HEK293 (cell line): ENCODE measurements around the gene SP6.

ENCODE experiments used
- OSR2 ChIP-seq: fragments of 450-650 bp; formaldehyde crosslinking; IDR thresholded peaks from 2 replicates; pipeline ENCODE4 v1.5.1; 2016; ENCODE audit warnings: missing biosample characterization, missing genetic modification characterization
- SP7 ChIP-seq: fragments of 450-650 bp; formaldehyde crosslinking; IDR thresholded peaks from 2 replicates; pipeline ENCODE4 v1.5.1; 2016; ENCODE audit warnings: missing biosample characterization, missing genetic modification characterization
- ZBTB1 ChIP-seq: fragments of 450-650 bp; formaldehyde crosslinking; IDR thresholded peaks from 2 replicates; pipeline ENCODE4 v1.5.1; 2016; ENCODE audit warnings: missing biosample characterization, missing genetic modification characterization
- ZFP69B ChIP-seq: fragments of 450-650 bp; formaldehyde crosslinking; IDR thresholded peaks from 2 replicates; pipeline ENCODE4 v1.5.1; 2016; ENCODE audit warnings: missing biosample characterization, missing genetic modification characterization
- ZNF114 ChIP-seq: fragments of 450-650 bp; formaldehyde crosslinking; IDR thresholded peaks from 2 replicates; pipeline ENCODE4 v1.5.0; 2017; ENCODE audit warnings: missing biosample characterization, missing genetic modification characterization
- ZNF121 ChIP-seq: fragments of 450-650 bp; formaldehyde crosslinking; IDR thresholded peaks from 2 replicates; pipeline ENCODE4 v1.5.1; 2016; ENCODE audit warnings: missing biosample characterization, missing genetic modification characterization
- ZNF140 ChIP-seq: fragments of 450-650 bp; formaldehyde crosslinking; IDR thresholded peaks from 2 replicates; pipeline ENCODE4 v1.5.1; 2016; ENCODE audit warnings: missing biosample characterization, missing genetic modification characterization
- ZNF175 ChIP-seq: fragments of 450-650 bp; formaldehyde crosslinking; IDR thresholded peaks from 2 replicates; pipeline ENCODE4 v1.5.1; 2016; ENCODE audit warnings: missing biosample characterization, missing genetic modification characterization
- ZNF18 ChIP-seq: fragments of 450-650 bp; formaldehyde crosslinking; IDR thresholded peaks from 2 replicates; pipeline ENCODE4 v1.5.1; 2016; ENCODE audit warnings: missing biosample characterization, missing genetic modification characterization
- ZNF23 ChIP-seq: fragments of 450-650 bp; formaldehyde crosslinking; IDR thresholded peaks from 2 replicates; pipeline ENCODE4 v1.5.1; 2016; ENCODE audit warnings: missing biosample characterization, missing genetic modification characterization, borderline replicate concordance
- ZNF280D ChIP-seq: fragments of 450-650 bp; formaldehyde crosslinking; IDR thresholded peaks from 2 replicates; pipeline ENCODE4 v1.5.1; 2016; ENCODE audit warnings: missing biosample characterization, missing genetic modification characterization
- ZNF341 ChIP-seq: fragments of 450-650 bp; formaldehyde crosslinking; IDR thresholded peaks from 2 replicates; pipeline ENCODE4; 2016; ENCODE audit warnings: low read depth, missing biosample characterization, missing genetic modification characterization
- ZNF350 ChIP-seq: fragments of 450-650 bp; formaldehyde crosslinking; IDR thresholded peaks from 2 replicates; pipeline ENCODE4 v1.5.0; 2017; ENCODE audit warnings: missing biosample characterization, mild to moderate bottlenecking, missing genetic modification characterization
- ZNF354C ChIP-seq: fragments of 450-650 bp; formaldehyde crosslinking; IDR thresholded peaks from 2 replicates; pipeline ENCODE4 v1.5.1; 2016; ENCODE audit warnings: missing biosample characterization, missing genetic modification characterization, low read depth, borderline replicate concordance
- ZNF391 ChIP-seq: fragments of 450-650 bp; formaldehyde crosslinking; IDR thresholded peaks from 2 replicates; pipeline ENCODE4 v1.5.1; 2016; ENCODE audit warnings: low read depth, missing biosample characterization, missing genetic modification characterization, borderline replicate concordance
- ZNF549 ChIP-seq: fragments of 450-650 bp; IDR thresholded peaks from 2 replicates; pipeline ENCODE4 v1.5.1; 2018; ENCODE audit warnings: missing biosample characterization, missing genetic modification characterization, mild to moderate bottlenecking, inconsistent platforms, moderate library complexity
- ZNF555 ChIP-seq: fragments of 450-650 bp; formaldehyde crosslinking; conservative IDR thresholded peaks from 2 replicates; pipeline ENCODE4 v1.5.1; 2017; ENCODE audit warnings: missing biosample characterization, mild to moderate bottlenecking, missing genetic modification characterization, inconsistent platforms
- ZNF596 ChIP-seq: fragments of 450-650 bp; IDR thresholded peaks from 2 replicates; pipeline ENCODE4 v1.5.0; 2018; ENCODE audit warnings: missing biosample characterization, mild to moderate bottlenecking, missing genetic modification characterization, moderate library complexity
- ZNF621 ChIP-seq: fragments of 450-650 bp; formaldehyde crosslinking; IDR thresholded peaks from 2 replicates; pipeline ENCODE4 v1.5.1; 2017; ENCODE audit warnings: missing biosample characterization, missing genetic modification characterization
- ZNF623 ChIP-seq: fragments of 450-650 bp; formaldehyde crosslinking; IDR thresholded peaks from 2 replicates; pipeline ENCODE4 v1.5.1; 2016; ENCODE audit warnings: missing biosample characterization, missing genetic modification characterization
- ZNF747 ChIP-seq: fragments of 450-650 bp; formaldehyde crosslinking; IDR thresholded peaks from 2 replicates; pipeline ENCODE4 v1.5.1; 2016; ENCODE audit warnings: missing biosample characterization, missing genetic modification characterization
- ZNF76 ChIP-seq: fragments of 450-650 bp; formaldehyde crosslinking; IDR thresholded peaks from 2 replicates; pipeline ENCODE4; 2016; ENCODE audit warnings: low read depth, missing biosample characterization, missing genetic modification characterization, borderline replicate concordance
- ZNF843 ChIP-seq: fragments of 450-650 bp; formaldehyde crosslinking; IDR thresholded peaks from 2 replicates; pipeline ENCODE4 v1.5.1; 2016; ENCODE audit warnings: missing biosample characterization, missing genetic modification characterization
- TF ChIP-seq, protein P1 (sequence below): fragments of 450-650 bp; formaldehyde crosslinking; IDR thresholded peaks from 2 replicates; pipeline ENCODE4 v1.5.1; 2017; ENCODE audit warnings: missing biosample characterization, missing genetic modification characterization
- TF ChIP-seq, protein P2 (sequence below): fragments of 450-650 bp; formaldehyde crosslinking; IDR thresholded peaks from 2 replicates; pipeline ENCODE4 v1.5.1; 2016; ENCODE audit warnings: missing biosample characterization, missing genetic modification characterization, low read depth
- TF ChIP-seq, protein P3 (sequence below): fragments of 450-650 bp; formaldehyde crosslinking; IDR thresholded peaks from 2 replicates; pipeline ENCODE4 v1.5.0; 2017; ENCODE audit warnings: missing biosample characterization, missing genetic modification characterization, borderline replicate concordance
- TF ChIP-seq, protein P4 (sequence below): fragments of 450-650 bp; formaldehyde crosslinking; IDR thresholded peaks from 2 replicates; pipeline ENCODE4 v1.5.1; 2017; ENCODE audit warnings: missing biosample characterization, missing genetic modification characterization

Gene SP6

DNA sequence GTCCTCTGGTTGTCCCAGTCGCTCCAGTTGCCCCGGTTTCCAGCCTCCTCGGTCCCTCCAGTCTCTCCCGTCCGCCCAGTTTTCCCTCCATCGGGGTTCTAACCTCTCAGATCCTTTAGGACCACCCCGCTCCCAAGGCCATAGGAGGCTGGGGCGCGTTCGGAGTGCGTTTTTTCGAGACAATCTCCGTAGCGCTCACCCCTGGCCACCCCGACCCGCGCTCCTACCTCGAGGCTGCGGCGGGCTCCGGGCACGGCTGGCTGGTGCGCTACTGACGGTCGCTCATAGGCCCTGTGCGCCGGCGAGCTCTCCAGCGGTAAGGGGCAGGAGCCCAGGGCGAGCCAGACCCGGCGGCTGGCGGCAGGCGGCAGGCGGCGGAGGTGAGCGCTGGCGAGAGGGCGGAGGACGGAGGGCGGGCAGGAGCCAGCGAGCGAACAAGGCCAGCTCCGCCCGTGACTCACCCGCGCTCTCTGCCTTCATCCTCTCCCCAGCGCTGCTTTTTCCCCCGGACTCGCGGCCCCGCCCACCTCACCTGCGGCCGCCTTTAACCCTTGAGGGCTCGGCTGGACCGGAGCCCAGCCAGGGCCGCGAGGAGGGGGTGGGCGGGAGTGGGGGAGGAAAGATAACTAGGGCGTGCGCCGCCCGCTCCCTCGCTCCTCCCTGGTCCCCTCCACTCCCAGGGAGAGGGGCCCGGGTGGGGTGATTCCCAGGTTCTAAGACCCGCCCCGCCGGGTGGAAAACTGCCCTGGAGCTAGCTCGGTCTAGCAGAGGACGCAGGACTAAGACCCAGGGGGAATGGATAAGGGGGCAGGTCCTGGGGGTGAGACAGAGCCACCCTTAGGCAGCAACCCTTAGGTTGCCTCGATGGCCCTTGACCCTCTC, at the start of gene SP6 (continued):
- TF ChIP-seq ZNF280D (tag by site-specific recombination) (no peak), ZNF341 (tag by site-specific recombination) (no peak), ZNF549 (tag by site-specific recombination) (no peak), ZNF354C (tag by site-specific recombination) (no peak), ZBTB1 (no peak), ZNF18 (tag by site-specific recombination) (no peak), ZNF175 (tag by site-specific recombination) (no peak), ZNF23 (tag by site-specific recombination) (no peak), ZNF555 (no peak), ZNF76 (tag by site-specific recombination) (no peak), ZNF596 (tag by site-specific recombination) (no peak), ZNF621 (tag by site-specific recombination) (no peak), ZNF843 (no peak), ZNF747 (tag by site-specific recombination) (no peak), ZNF391 (tag by site-specific recombination) (no peak), OSR2 (tag by site-specific recombination) (peak; percentile 31; the same call in 1 of the 2 replicates), ZNF350 (tag by site-specific recombination) (no peak), ZNF623 (tag by site-specific recombination) (no peak), ZNF140 (tag by site-specific recombination) (no peak), ZFP69B (no peak), SP7 (tag by site-specific recombination) (peak; percentile 31; the same call in 1 of the 2 replicates), ZNF121 (no peak), ZNF114 (tag by site-specific recombination) (no peak)
- TF ChIP-seq, protein P1, sequence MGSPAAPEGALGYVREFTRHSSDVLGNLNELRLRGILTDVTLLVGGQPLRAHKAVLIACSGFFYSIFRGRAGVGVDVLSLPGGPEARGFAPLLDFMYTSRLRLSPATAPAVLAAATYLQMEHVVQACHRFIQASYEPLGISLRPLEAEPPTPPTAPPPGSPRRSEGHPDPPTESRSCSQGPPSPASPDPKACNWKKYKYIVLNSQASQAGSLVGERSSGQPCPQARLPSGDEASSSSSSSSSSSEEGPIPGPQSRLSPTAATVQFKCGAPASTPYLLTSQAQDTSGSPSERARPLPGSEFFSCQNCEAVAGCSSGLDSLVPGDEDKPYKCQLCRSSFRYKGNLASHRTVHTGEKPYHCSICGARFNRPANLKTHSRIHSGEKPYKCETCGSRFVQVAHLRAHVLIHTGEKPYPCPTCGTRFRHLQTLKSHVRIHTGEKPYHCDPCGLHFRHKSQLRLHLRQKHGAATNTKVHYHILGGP (tag by site-specific recombination) = no peak
- TF ChIP-seq, protein P2, sequence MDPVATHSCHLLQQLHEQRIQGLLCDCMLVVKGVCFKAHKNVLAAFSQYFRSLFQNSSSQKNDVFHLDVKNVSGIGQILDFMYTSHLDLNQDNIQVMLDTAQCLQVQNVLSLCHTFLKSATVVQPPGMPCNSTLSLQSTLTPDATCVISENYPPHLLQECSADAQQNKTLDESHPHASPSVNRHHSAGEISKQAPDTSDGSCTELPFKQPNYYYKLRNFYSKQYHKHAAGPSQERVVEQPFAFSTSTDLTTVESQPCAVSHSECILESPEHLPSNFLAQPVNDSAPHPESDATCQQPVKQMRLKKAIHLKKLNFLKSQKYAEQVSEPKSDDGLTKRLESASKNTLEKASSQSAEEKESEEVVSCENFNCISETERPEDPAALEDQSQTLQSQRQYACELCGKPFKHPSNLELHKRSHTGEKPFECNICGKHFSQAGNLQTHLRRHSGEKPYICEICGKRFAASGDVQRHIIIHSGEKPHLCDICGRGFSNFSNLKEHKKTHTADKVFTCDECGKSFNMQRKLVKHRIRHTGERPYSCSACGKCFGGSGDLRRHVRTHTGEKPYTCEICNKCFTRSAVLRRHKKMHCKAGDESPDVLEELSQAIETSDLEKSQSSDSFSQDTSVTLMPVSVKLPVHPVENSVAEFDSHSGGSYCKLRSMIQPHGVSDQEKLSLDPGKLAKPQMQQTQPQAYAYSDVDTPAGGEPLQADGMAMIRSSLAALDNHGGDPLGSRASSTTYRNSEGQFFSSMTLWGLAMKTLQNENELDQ (tag by site-specific recombination) = no peak
- TF ChIP-seq, protein P3, sequence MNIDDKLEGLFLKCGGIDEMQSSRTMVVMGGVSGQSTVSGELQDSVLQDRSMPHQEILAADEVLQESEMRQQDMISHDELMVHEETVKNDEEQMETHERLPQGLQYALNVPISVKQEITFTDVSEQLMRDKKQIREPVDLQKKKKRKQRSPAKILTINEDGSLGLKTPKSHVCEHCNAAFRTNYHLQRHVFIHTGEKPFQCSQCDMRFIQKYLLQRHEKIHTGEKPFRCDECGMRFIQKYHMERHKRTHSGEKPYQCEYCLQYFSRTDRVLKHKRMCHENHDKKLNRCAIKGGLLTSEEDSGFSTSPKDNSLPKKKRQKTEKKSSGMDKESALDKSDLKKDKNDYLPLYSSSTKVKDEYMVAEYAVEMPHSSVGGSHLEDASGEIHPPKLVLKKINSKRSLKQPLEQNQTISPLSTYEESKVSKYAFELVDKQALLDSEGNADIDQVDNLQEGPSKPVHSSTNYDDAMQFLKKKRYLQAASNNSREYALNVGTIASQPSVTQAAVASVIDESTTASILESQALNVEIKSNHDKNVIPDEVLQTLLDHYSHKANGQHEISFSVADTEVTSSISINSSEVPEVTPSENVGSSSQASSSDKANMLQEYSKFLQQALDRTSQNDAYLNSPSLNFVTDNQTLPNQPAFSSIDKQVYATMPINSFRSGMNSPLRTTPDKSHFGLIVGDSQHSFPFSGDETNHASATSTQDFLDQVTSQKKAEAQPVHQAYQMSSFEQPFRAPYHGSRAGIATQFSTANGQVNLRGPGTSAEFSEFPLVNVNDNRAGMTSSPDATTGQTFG = no peak
- TF ChIP-seq, protein P4, sequence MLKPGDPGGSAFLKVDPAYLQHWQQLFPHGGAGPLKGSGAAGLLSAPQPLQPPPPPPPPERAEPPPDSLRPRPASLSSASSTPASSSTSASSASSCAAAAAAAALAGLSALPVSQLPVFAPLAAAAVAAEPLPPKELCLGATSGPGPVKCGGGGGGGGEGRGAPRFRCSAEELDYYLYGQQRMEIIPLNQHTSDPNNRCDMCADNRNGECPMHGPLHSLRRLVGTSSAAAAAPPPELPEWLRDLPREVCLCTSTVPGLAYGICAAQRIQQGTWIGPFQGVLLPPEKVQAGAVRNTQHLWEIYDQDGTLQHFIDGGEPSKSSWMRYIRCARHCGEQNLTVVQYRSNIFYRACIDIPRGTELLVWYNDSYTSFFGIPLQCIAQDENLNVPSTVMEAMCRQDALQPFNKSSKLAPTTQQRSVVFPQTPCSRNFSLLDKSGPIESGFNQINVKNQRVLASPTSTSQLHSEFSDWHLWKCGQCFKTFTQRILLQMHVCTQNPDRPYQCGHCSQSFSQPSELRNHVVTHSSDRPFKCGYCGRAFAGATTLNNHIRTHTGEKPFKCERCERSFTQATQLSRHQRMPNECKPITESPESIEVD (tag by site-specific recombination) = no peak
